CD4-positive, alpha-beta memory T cell (primary cell): ENCODE results near the gene RSBN1. TPM values are rescaled to one million over a fixed set of nuclear protein-coding genes. Genes with fewer than 3 reads are reported as not detected.
"Not testable (repeated sequence)": the region's sequence is repeated elsewhere in the genome, so short reads cannot be mapped to it uniquely, and the experiment has no call there.

Experiments used
- CTCF ChIA-PET: fragments of 350-600 bp; sonication (Branson Sonifier 250); formaldehyde crosslinking; loops from one replicate; lab custom pipeline; 2021; ENCODE audit warnings: inconsistent platforms; ENCODE audit not compliant: partially characterized antibody; lab: Charles Lee
- POLR2A ChIA-PET: fragments of 350-600 bp; sonication (Branson Sonifier 250); formaldehyde crosslinking; loops from one replicate; lab custom pipeline; 2021; ENCODE audit not compliant: partially characterized antibody; lab: Charles Lee
- DNase-seq, 5 donors: peaks; one replicate each; pipeline versions ENCODE4 v3.0.0 to v3.0.0-alpha.2; 2020 to 2022; ENCODE audit warnings: mixed read lengths in 1 of 5
- H3K27ac ChIP-seq: one replicate; pipeline ENCODE4 v1.7.0; 2013; ENCODE audit warnings: low read depth, low read length
- H3K27me3 ChIP-seq: 2 replicates; pipeline ENCODE4 v1.7.0; 2013; ENCODE audit warnings: mild to moderate bottlenecking, low read length, moderate library complexity; ENCODE audit not compliant: insufficient read depth
- H3K36me3 ChIP-seq: 2 replicates; pipeline ENCODE4 v1.7.0; 2013; ENCODE audit warnings: mild to moderate bottlenecking, low read length, moderate library complexity; ENCODE audit not compliant: insufficient read depth
- H3K4me1 ChIP-seq: 2 replicates; pipeline ENCODE4 v1.7.0; 2013; ENCODE audit warnings: mild to moderate bottlenecking, low read length, moderate library complexity; ENCODE audit not compliant: insufficient read depth
- H3K4me3 ChIP-seq, 2 donors: one replicate each; pipeline ENCODE4 v1.7.0; 2013; ENCODE audit warnings: low read length in 2 of 2, mild to moderate bottlenecking in 1 of 2
- H3K9me3 ChIP-seq, 2 donors: one replicate each; pipeline ENCODE4 v1.7.0; 2013; ENCODE audit warnings: low read length in 2 of 2, control low read depth in 1 of 2; ENCODE audit not compliant: control insufficient read depth in 1 of 2
- H3K27ac Mint-ChIP-seq, 7 donors: one replicate each; pipeline ENCODE4 v1.8.0; 2020 to 2021; ENCODE audit warnings: mixed read lengths in 7 of 7, mild to moderate bottlenecking in 6 of 7, inconsistent platforms in 3 of 7, moderate library complexity in 3 of 7
- H3K27me3 Mint-ChIP-seq, 2 donors: one replicate each; pipeline ENCODE4 v1.8.0; 2020 to 2021; ENCODE audit warnings: mixed read lengths in 2 of 2
- H3K36me3 Mint-ChIP-seq, 2 donors: one replicate each; pipeline ENCODE4 v1.8.0; 2020 to 2021; ENCODE audit warnings: mixed read lengths in 2 of 2, inconsistent platforms in 1 of 2, mild to moderate bottlenecking in 1 of 2
- H3K4me1 Mint-ChIP-seq, 4 donors: one replicate each; pipeline ENCODE4 v1.8.0; 2020 to 2021; ENCODE audit warnings: mixed read lengths in 4 of 4, mild to moderate bottlenecking in 1 of 4
- H3K4me3 Mint-ChIP-seq, 8 donors: one replicate each; pipeline ENCODE4 v1.8.0; 2020 to 2021; ENCODE audit warnings: mixed read lengths in 8 of 8, mild to moderate bottlenecking in 7 of 8, moderate library complexity in 6 of 8, inconsistent platforms in 3 of 8
- H3K9me3 Mint-ChIP-seq, 8 donors: one replicate each; pipeline ENCODE4 v1.8.0; 2020 to 2021; ENCODE audit warnings: mixed read lengths in 8 of 8, mild to moderate bottlenecking in 5 of 8, inconsistent platforms in 3 of 8, moderate library complexity in 1 of 8
- intact Hi-C: fragments of 100-400 bp; cut with micrococcal nuclease; formaldehyde crosslinking; loops from one replicate; pipeline ENCODE4 v1.15.1; 2023
- polyA plus RNA-seq, 2 donors: library from polyadenylated mRNA; unstranded; fragments of 300-500 nt; fragmentation: Illumina TruSeq; gene quantifications; one replicate each; pipeline ENCODE4 v1.2.3, GENCODE V29; 2021
- total RNA-seq, 2 experiments: library from RNA; stranded (reverse); gene quantifications; one replicate each; pipeline ENCODE4 v1.2.3, GENCODE V29; 2021

The RSBN1 gene
- total and polyA plus RNA-seq, 4 experiments from 2014 or later: 41.1 to 60.2 (median 55.3) TPM

GRCh38 chr1:113761937-113762336, 50.3 kb downstream of the RSBN1 start:
- H3K9me3 ChIP-seq: no peaks in the 10 kb centered on the region
- H3K27ac ChIP-seq: no peak overlapping the region
- peaks cover 30 to 40% of the 10 kb centered on the region in 2 donors for H3K36me3 Mint-ChIP-seq
- H3K36me3 ChIP-seq: peaks cover 17% of the 10 kb centered on the region
- no peaks in the 10 kb centered on the region for H3K9me3 Mint-ChIP-seq
- H3K27ac Mint-ChIP-seq: peak overlapping the region in 5 of 7 donors; percentile 5 to 94 (median 65)
- no peak for DNase-seq
- peaks cover 15 to 26% (median 19%) of the 10 kb centered on the region in 4 donors for H3K4me1 Mint-ChIP-seq
- H3K27me3 ChIP-seq: no peaks in the 10 kb centered on the region
- H3K4me3 ChIP-seq: no peak overlapping the region
- CTCF ChIA-PET: no interaction called here
- no peaks in the 10 kb centered on the region for H3K27me3 Mint-ChIP-seq
- H3K4me3 Mint-ChIP-seq: no peak overlapping the region
- POLR2A ChIA-PET: interaction anchor here (0.6 to 2.0 kb wide), 4 partner anchors 22 to 1268 kb away, joined by 3 to 14 read pairs (median 3); partner anchors contain the start of genes HIPK1 and RSBN1
- intact Hi-C loops: no loop called here
- peaks cover 16% of the 10 kb centered on the region for H3K4me1 ChIP-seq

GRCh38 chr1:113760102-113761080, 51.9 kb downstream of the RSBN1 start:
- no peaks in the 10 kb centered on the region for H3K27me3 Mint-ChIP-seq
- ChIA-PET CTCF (interaction anchor here (0.6 to 3.7 kb wide), 7 partner anchors 8 to 1007 kb away, joined by 3 to 31 read pairs (median 5); partner anchors contain the start of gene RSBN1), POLR2A (interaction anchor here (0.6 to 3.9 kb wide), 19 partner anchors 9 to 804 kb away, joined by 3 to 77 read pairs (median 7); partner anchors contain the start of genes AP4B1, HIPK1 and RSBN1)
- H3K4me1 Mint-ChIP-seq: peaks cover 16 to 34% (median 26%) of the 10 kb centered on the region in 4 donors
- H3K27ac Mint-ChIP-seq: peak overlapping the region; percentile 94 to 98 (median 97)
- no peak for DNase-seq
- Histone ChIP-seq H3K9me3 (no peaks in the 10 kb centered on the region), H3K4me1 (peaks cover 16% of the 10 kb centered on the region), H3K27me3 (no peaks in the 10 kb centered on the region), H3K27ac (peak overlapping the region; percentile 91), H3K36me3 (peaks cover 8% of the 10 kb centered on the region), H3K4me3 (peak overlapping the region; percentile 59 to 77)
- no peaks in the 10 kb centered on the region for H3K9me3 Mint-ChIP-seq
- H3K4me3 Mint-ChIP-seq: peak overlapping the region; percentile 92 to 96 (median 94)
- peaks cover 17 to 28% of the 10 kb centered on the region in 2 donors for H3K36me3 Mint-ChIP-seq
- intact Hi-C loops: no loop called here

DNA sequence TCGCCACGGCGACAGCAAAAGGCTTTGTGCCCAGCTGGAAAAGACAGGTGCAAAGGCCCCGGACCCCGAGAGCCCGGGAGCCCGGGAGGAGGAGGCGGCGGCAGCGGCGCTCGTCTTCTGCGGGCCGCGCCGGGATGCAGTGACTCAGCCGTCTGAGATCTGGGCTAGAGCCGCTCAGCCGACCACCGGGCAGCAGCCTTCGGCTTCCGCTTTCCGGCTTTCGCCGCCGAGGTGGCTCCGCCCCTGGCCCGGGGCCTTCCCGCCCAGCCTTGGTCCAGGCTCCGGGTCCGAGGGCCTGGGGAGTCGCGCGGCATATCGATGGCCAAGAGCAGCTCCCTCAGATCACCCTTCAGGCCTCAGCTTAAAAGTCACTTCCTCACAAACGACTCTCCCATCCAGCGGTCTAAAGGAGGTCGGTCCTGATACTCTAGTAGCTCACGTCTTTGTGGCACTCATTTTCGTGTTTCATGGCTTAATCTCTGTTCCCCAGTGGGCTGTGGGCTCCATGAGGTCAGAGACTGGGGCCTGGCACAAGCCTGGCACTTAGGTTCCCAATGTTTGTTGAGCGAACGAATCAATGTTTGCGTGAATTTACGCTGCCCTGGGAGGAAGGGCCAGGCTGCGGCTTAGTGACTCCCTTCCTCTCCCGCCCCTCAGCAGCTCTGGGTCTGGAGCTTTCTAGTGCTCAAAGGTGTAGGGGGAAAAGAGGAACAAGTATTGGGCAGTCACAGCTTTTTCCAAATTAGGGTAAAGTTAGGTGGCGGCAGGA, 52.8 kb downstream of the RSBN1 start, which contains the start of gene PHTF1:
PHTF1 (minus strand) TSS at position 154 of the 769 bp plus-strand sequence. CDS start 783 bp downstream, outside the sequence.
- no peaks in the 10 kb centered on the region for H3K9me3 Mint-ChIP-seq
- peak within 1 kb of the TSS; percentile 59 to 77 for H3K4me3 ChIP-seq
- intact Hi-C loops: loop anchor here (1.0 to 5.0 kb wide), 4 partner anchors 21 to 753 kb away; partner anchors contain the start of genes RSBN1 and TRIM33
- POLR2A ChIA-PET: interaction anchor here (0.9 to 3.9 kb wide), 20 partner anchors 10 to 803 kb away, joined by 3 to 77 read pairs (median 6); partner anchors contain the start of genes AP4B1, HIPK1 and RSBN1
- CTCF ChIA-PET: interaction anchor here (0.6 to 3.7 kb wide), 8 partner anchors 9 to 1006 kb away, joined by 3 to 31 read pairs (median 5); partner anchors contain the start of gene RSBN1
- DNase-seq: peak in 4 of 5 donors; percentile 33 to 70 (median 46)
- H3K27me3 Mint-ChIP-seq: no peaks in the 10 kb centered on the region
- H3K4me3 Mint-ChIP-seq: peak within 1 kb of the TSS; percentile 92 to 98 (median 94)
- H3K4me1 ChIP-seq: peaks cover 16% of the 10 kb centered on the region
- no peaks in the 10 kb centered on the region for H3K27me3 ChIP-seq
- H3K36me3 Mint-ChIP-seq: peaks cover 16 to 19% of the 10 kb centered on the region in 2 donors
- peaks cover 16 to 36% (median 25%) of the 10 kb centered on the region in 4 donors for H3K4me1 Mint-ChIP-seq
- peak within 1 kb of the TSS; percentile 91 for H3K27ac ChIP-seq
- H3K27ac Mint-ChIP-seq: peak within 1 kb of the TSS; percentile 94 to 98 (median 97)
- H3K9me3 ChIP-seq: no peaks in the 10 kb centered on the region
- H3K36me3 ChIP-seq: no peaks in the 10 kb centered on the region

- peaks cover 16% of the 10 kb centered on the region for H3K4me1 ChIP-seq
- ChIA-PET POLR2A (interaction anchor here (0.9 to 3.9 kb wide), 19 partner anchors 9 to 802 kb away, joined by 3 to 77 read pairs (median 6); partner anchors contain the start of genes AP4B1, HIPK1 and RSBN1), CTCF (interaction anchor here (0.7 to 3.7 kb wide), 13 partner anchors 10 to 686 kb away, joined by 3 to 31 read pairs (median 4); partner anchors contain the start of genes LRIG2 and RSBN1)
- Mint-ChIP-seq H3K27me3 (no peaks in the 10 kb centered on the region), H3K4me1 (peaks cover 16 to 36% (median 25%) of the 10 kb centered on the region in 4 donors), H3K36me3 (peaks cover 12 to 15% of the 10 kb centered on the region in 2 donors), H3K9me3 (no peaks in the 10 kb centered on the region), H3K27ac (peak overlapping the region; percentile 91 to 97 (median 95)), H3K4me3 (peak overlapping the region; percentile 89 to 98 (median 94))
- no peaks in the 10 kb centered on the region for H3K9me3 ChIP-seq
- H3K4me3 ChIP-seq: peak overlapping the region; percentile 59 to 77
- H3K27ac ChIP-seq: peak overlapping the region; percentile 91
- no peaks in the 10 kb centered on the region for H3K27me3 ChIP-seq
- DNase-seq: peak; percentile 61 to 72 (median 65)
- intact Hi-C loops: loop anchor here (1.0 to 5.0 kb wide), 5 partner anchors 22 to 754 kb away; partner anchors contain the start of genes MAGI3, RSBN1 and TRIM33
- no peaks in the 10 kb centered on the region for H3K36me3 ChIP-seq
Measured at GRCh38 chr1:113758631-113759332, 53.5 kb downstream of the RSBN1 start.

- peaks cover 3 to 5% of the 10 kb centered on the region in 2 donors for H3K36me3 Mint-ChIP-seq
- Histone ChIP-seq H3K9me3 (no peaks in the 10 kb centered on the region), H3K27ac (no peak overlapping the region), H3K4me1 (peaks cover 16% of the 10 kb centered on the region), H3K27me3 (no peaks in the 10 kb centered on the region), H3K4me3 (no peak overlapping the region), H3K36me3 (no peaks in the 10 kb centered on the region)
- peak overlapping the region in 2 of 8 donors; percentile 12 to 70 for H3K4me3 Mint-ChIP-seq
- H3K9me3 Mint-ChIP-seq: no peaks in the 10 kb centered on the region
- DNase-seq: no peak
- POLR2A ChIA-PET: interaction anchor here (2.4 kb wide), 1 partner anchor 55 kb away, joined by 9 read pairs; the partner anchor contains the start of gene RSBN1
- H3K27me3 Mint-ChIP-seq: no peaks in the 10 kb centered on the region
- CTCF ChIA-PET: no interaction called here
- H3K4me1 Mint-ChIP-seq: peaks cover 17 to 36% (median 25%) of the 10 kb centered on the region in 4 donors
- intact Hi-C loops: loop anchor here (5.0 kb wide), 2 partner anchors 36 to 756 kb away; partner anchors contain the start of gene TRIM33
- H3K27ac Mint-ChIP-seq: peak overlapping the region in 1 of 7 donors; percentile 59
Measured at GRCh38 chr1:113756461-113756860, 55.8 kb downstream of the RSBN1 start.

GRCh38 chr1:113753333-113753732, 58.9 kb downstream of the RSBN1 start:
- CTCF ChIA-PET: interaction anchor here (0.7 kb wide), 1 partner anchor 72 kb away, joined by 3 read pairs; no protein-coding TSS in a partner anchor
- intact Hi-C loops, H3K27me3 ChIP-seq, H3K27me3 Mint-ChIP-seq, H3K4me1 ChIP-seq, H3K4me3 Mint-ChIP-seq, H3K27ac ChIP-seq, H3K9me3 ChIP-seq, H3K9me3 Mint-ChIP-seq, H3K4me3 ChIP-seq, H3K36me3 ChIP-seq, H3K27ac Mint-ChIP-seq, DNase-seq: not testable (repeated sequence)
- H3K4me1 Mint-ChIP-seq: peaks cover 12 to 24% (median 18%) of the 10 kb centered on the region in 4 donors
- POLR2A ChIA-PET: interaction anchor here (1.0 to 1.1 kb wide), 2 partner anchors 59 to 149 kb away, joined by 3 to 5 read pairs; partner anchors contain the start of gene RSBN1
- peaks cover 9 to 11% of the 10 kb centered on the region in 2 donors for H3K36me3 Mint-ChIP-seq
